GM12874 (cell line): Measurements from ENCODE around the gene COL4A3.

Experiments used
- TF ChIP-seq, protein P1 (sequence below): IDR thresholded peaks from 2 replicates; pipeline ENCODE4 v1.5.1; 2011; ENCODE audit warnings: low read depth, mild to moderate bottlenecking, control low read depth, low read length, moderate library complexity; ENCODE audit not compliant: insufficient read depth

The COL4A3 gene

GRCh38 chr2:227347117-227347516, 182.7 kb downstream of the COL4A3 start:
- TF ChIP-seq, protein P1, sequence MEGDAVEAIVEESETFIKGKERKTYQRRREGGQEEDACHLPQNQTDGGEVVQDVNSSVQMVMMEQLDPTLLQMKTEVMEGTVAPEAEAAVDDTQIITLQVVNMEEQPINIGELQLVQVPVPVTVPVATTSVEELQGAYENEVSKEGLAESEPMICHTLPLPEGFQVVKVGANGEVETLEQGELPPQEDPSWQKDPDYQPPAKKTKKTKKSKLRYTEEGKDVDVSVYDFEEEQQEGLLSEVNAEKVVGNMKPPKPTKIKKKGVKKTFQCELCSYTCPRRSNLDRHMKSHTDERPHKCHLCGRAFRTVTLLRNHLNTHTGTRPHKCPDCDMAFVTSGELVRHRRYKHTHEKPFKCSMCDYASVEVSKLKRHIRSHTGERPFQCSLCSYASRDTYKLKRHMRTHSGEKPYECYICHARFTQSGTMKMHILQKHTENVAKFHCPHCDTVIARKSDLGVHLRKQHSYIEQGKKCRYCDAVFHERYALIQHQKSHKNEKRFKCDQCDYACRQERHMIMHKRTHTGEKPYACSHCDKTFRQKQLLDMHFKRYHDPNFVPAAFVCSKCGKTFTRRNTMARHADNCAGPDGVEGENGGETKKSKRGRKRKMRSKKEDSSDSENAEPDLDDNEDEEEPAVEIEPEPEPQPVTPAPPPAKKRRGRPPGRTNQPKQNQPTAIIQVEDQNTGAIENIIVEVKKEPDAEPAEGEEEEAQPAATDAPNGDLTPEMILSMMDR, result no peak

DNA sequence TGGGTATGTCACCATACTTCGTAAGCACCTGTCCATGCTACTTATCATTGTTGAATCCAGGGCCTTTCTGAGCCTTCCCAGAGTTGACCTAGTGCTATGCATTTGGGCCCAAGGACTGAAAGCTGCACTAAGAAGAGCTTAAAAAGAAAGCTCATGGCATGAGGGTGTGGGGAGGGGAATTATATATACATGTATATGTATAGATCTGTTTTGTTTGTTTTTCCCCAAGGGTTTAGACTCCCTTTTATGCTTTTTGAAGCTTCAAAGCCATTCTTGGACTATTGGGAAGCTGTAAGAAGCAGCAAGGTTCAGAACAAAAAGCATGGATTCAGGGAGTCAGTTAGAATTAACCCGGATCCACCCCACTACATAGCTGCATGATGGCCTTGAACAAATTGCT, 183.9 kb downstream of the COL4A3 start:
- TF ChIP-seq, protein P1, result no peak

- TF ChIP-seq, protein P1, result no peak
Measured at GRCh38 chr2:227349989-227350612, 185.7 kb downstream of the COL4A3 start.

DNA sequence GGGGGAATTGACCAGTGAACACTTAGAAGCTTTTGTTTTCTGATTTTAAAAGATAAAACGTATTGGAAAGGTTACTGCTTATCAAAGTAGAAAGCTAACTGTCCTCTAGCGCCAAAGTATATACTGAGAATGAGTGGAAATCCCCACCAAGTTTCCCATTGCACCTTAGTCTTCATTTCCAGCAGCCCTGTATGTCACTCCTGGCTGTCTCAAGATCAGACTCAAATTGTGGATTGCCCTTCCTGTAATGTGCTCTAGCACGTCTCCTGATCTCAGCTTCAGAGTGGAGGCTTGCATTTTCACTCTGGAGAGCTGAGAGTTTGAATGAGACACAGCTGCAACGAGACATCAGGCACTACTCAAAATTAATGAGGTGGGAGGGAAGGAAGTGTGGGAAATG, 187.2 kb downstream of the COL4A3 start:
- TF ChIP-seq, protein P1, result no peak

DNA sequence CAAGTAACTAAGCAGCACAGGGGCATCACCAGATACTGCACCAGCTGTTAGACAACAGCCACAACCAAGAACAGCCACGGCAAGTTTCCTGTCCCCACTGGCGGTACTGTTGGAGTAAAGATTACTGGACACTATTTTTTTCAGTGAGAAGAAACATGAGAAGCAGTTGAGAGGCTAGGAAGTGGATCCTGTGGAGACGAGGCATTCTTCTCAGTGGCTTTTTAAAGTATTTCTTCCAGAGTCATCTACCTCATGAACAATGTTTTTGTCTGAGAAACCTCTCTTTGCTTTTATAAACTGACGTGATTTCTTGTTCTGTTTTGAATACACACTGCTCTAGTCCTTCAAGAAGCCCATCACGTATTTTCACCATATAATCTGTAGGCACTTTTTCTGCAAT, 195.9 kb downstream of the COL4A3 start:
- TF ChIP-seq, protein P1, result no peak

DNA sequence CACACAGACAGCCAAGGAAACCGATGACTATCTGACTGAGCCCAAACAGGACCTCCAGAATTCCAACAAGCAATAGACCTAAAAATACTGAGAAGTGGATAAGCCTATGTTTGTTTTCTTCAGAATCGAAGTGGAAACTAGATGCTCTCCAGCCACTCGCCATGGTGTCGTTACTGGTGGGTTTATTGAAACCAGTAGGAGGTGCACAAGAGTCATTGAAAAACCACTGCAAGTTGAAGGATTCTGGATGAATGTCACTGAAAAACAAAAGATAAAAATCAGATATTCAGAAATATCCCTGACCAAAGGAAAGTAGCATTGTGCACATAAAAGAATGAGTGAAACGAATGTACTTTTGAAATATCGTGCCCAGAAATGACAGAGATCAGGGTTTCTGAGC, 199.3 kb downstream of the COL4A3 start:
- TF ChIP-seq, protein P1, result 0 out of 2 replicates have a peak, but pooled peaks have one; percentile 21
